GM12864 (cell line): ENCODE measurements around the gene NGLY1.

Source experiments
- DNase-seq: peaks from one replicate; pipeline ENCODE4 v3.0.0-alpha.2; 2011; ENCODE audit warnings: low read depth
- H3K4me3 ChIP-seq: 2 replicates; pipeline ENCODE4 v1.5.1; 2011; ENCODE audit warnings: mild to moderate bottlenecking, low read depth, low read length, control low read depth
- TF ChIP-seq, protein P1 (sequence below): IDR thresholded peaks from 2 replicates; pipeline ENCODE4 v1.5.1; 2011; ENCODE audit warnings: low read depth, mild to moderate bottlenecking, moderate library complexity, low read length, control low read depth, inconsistent platforms; ENCODE audit errors: missing control alignments

Gene NGLY1

DNA sequence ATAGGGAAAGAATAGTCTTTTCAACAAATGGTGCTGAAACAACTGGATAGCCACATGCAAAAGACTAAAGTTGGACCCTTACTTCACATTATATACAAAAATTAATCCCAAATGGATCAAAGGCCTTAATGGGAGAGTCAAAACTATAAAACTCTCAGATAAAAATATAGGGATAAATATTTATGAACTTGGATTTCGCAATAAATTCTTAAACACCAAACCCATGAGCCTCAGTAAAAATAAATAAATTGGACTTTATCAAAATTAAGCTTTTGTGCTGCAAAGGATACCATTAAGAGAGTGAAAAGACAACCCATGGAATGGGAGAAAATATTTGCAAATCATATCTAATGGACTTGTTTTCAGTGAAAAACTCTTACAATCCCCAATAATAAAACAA, 99.8 kb downstream of the NGLY1 start:
- DNase-seq: no peak
- H3K4me3 ChIP-seq: no peak overlapping the region
- TF ChIP-seq, protein P1, sequence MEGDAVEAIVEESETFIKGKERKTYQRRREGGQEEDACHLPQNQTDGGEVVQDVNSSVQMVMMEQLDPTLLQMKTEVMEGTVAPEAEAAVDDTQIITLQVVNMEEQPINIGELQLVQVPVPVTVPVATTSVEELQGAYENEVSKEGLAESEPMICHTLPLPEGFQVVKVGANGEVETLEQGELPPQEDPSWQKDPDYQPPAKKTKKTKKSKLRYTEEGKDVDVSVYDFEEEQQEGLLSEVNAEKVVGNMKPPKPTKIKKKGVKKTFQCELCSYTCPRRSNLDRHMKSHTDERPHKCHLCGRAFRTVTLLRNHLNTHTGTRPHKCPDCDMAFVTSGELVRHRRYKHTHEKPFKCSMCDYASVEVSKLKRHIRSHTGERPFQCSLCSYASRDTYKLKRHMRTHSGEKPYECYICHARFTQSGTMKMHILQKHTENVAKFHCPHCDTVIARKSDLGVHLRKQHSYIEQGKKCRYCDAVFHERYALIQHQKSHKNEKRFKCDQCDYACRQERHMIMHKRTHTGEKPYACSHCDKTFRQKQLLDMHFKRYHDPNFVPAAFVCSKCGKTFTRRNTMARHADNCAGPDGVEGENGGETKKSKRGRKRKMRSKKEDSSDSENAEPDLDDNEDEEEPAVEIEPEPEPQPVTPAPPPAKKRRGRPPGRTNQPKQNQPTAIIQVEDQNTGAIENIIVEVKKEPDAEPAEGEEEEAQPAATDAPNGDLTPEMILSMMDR: no peak

DNA sequence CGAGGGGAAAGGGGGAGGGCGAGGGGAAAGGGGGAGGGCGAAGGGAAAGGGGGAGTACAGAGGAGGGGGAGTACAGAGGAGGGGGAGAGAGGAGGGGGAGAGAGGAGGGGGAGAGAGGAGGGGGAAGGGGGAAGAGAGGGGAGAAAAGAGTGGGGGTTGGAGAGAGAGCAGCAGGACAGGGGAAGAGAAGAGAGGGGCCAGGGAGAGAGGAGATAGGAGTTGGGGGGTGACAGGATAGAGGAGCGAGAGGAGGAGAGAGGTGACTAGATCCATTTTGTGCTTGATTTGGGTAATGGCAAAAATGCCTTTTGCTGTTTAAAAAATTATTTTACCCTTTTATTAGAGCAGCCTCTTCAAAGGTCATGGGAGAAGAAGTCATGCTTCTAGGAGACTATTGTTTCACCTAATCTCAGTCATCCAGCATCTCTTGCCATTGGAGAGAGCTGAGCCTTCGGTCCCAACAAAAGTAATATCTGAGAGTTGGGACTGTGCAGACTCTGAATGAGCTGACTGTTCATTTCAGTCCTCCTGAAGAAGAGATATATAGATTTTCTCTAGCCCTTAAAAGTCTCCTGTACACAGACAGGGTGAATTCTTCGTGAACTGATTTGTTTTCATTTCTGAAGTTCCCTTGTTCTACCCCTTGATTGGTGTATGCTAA, 103.5 kb downstream of the NGLY1 start:
- no peak for DNase-seq
- TF ChIP-seq, protein P1: no peak

DNA sequence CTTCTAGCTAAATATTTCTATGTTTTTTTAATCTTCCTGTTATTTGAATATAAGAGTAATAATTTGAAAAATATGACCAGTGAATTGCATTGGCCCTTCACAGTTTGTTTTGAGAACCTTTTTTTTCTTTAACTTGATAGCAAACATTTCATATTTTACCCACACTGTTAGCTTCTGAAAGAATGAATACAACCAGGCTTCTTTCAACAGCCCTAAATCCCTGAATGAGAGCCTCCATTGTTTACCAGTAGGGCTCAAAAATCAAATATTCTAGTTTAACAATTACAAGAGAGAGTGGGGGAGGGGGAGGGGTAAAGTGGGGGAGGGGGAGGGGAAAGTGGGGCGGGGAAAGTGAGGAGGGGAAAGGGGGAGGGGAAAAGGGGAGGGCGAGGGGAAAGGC, 104.1 kb downstream of the NGLY1 start:
- TF ChIP-seq, protein P1: no peak
- DNase-seq: no peak
- H3K4me3 ChIP-seq: no peak overlapping the region

More for the DNA sequence above, 103.5 kb downstream of the NGLY1 start:
- no peak overlapping the region for H3K4me3 ChIP-seq

DNA sequence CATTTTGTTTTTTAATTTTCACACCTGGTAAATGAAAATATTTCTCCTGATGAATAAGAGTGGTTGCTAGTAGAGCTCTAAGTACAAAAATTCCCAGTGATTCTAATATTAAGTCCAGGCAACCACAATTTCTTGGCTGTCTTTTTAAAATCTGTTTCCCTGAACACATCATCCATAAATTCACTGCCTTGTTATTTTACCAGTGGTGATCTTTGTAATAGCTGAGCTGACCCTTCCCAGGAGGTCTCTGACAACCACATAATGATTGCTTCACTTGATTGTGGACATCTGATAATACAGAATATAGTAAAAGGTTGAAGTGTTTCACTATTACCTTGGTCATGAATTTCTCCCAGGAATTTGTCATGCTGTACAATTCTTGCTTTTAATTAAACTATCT, 104.7 kb downstream of the NGLY1 start:
- TF ChIP-seq, protein P1: no peak
- DNase-seq: no peak
- H3K4me3 ChIP-seq: no peak overlapping the region

DNA sequence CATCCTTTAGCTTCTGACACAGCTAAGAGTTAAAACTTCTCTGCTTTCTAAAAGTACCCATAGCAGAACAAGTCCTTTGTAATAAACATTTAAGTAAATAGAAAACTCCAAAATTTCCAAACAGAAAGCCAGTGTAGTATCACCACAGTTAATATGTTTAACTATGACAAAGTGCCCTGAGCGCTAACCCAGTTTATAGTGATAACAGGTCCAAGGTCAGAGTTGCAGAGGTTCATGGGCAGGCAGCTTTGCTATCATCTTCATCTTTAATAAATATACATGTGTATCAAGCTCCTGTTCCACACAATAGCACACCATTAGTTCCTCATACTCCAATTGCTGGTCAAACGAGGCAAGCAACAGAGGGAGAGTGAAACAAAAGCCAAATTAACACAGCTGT, 106.1 kb downstream of the NGLY1 start:
- TF ChIP-seq, protein P1: no peak
- H3K4me3 ChIP-seq: no peak overlapping the region
- no peak for DNase-seq

DNA sequence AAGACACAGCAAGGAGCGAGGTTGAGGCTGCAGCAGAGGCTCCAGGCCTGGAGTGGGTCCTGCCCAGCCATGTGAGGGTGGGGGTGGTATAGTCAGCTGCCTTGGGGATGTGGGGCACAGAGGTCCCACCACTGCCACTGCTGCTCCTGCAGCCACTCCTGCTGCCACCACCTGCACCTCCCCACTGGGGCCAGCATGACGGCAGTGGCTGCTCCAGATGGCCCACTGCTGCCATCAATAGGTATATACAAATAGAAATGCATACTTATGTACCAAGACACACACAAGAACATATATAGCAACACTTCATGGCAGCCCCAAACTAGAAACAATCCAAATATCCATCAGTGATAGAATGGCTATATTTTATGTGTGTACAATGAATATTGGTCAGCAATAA, 108.6 kb downstream of the NGLY1 start:
- H3K4me3 ChIP-seq: no peak overlapping the region
- TF ChIP-seq, protein P1: no peak
- DNase-seq: no peak

DNA sequence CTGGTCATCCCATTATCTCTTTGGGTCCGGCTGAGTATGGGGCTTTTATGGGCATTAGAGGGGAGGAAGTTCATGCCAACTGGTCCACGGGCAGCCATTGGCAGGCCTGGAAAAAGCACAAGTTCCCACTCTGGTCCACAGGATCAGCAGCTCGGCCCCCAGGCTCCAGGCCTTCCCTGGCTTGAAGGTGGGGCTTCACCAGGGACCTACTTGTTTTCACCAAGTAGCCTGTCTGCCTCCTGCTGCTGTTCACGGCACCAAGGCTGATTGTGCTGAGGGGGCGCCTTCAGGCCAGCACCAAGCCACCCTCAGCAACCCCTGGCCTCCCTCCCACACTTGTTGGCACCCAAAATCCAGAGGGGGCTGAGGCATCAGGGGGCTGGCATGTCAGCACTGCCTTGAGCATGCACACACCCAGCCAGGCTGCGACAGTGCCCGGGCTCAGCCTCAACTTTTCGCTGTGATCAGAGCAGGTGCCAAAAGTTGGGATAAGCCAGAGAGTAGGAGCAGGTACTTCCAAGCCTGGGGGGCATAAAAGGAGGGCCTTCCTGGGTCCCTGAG, 109.4 kb downstream of the NGLY1 start:
- TF ChIP-seq, protein P1: no peak
- no peak for DNase-seq
- no peak overlapping the region for H3K4me3 ChIP-seq
